Coronary artery (tissue), 2 donors: ENCODE data around the gene TOX2.

Source experiments
- DNase-seq: peaks from one replicate; pipeline ENCODE4 v3.0.0-alpha.2; 2017; ENCODE audit warnings: low spot score
- H3K27ac ChIP-seq, 2 donors: fragments of 200-600 bp; sonication (generic); one replicate each; pipeline ENCODE4 v1.5.1; 2016 to 2019
- H3K4me3 ChIP-seq: fragments of 200-600 bp; sonication (generic); 2 replicates; pipeline ENCODE4 v1.5.1; 2016; ENCODE audit warnings: mild to moderate bottlenecking, moderate library complexity
- CTCF ChIP-seq: fragments of 200-600 bp; sonication (generic); IDR thresholded peaks from one replicate; pipeline ENCODE4 v1.5.1; 2019; ENCODE audit warnings: antibody characterized with exemption

The TOX2 gene

GRCh38 chr20:43982886-43983285 is 68.2 kb downstream of the TOX2 start:
- H3K27ac ChIP-seq = no peak overlapping the region
- TF ChIP-seq CTCF = no peak
- H3K4me3 ChIP-seq = no peak overlapping the region
- DNase-seq = no peak

- no peak for TF ChIP-seq CTCF
- H3K4me3 ChIP-seq = no peak overlapping the region
- no peak for DNase-seq
- no peak overlapping the region for H3K27ac ChIP-seq
These were observed 68.7 kb downstream of the TOX2 start for GRCh38 chr20:43983359-43983758.

- Histone ChIP-seq H3K27ac (no peak overlapping the region), H3K4me3 (no peak overlapping the region)
- no peak for TF ChIP-seq CTCF
- no peak for DNase-seq
These were observed 69.3 kb downstream of the TOX2 start for GRCh38 chr20:43983904-43984361.

GRCh38 chr20:43984587-43984986 is 69.9 kb downstream of the TOX2 start:
- no peak overlapping the region for H3K27ac ChIP-seq
- TF ChIP-seq CTCF = no peak
- H3K4me3 ChIP-seq = no peak overlapping the region
- DNase-seq = no peak

- no peak overlapping the region for H3K4me3 ChIP-seq
- no peak for DNase-seq
- no peak overlapping the region for H3K27ac ChIP-seq
- TF ChIP-seq CTCF = no peak
These were observed 70.5 kb downstream of the TOX2 start for GRCh38 chr20:43985121-43985520.

- Histone ChIP-seq H3K4me3 (no peak overlapping the region), H3K27ac (no peak overlapping the region)
- no peak for DNase-seq
- TF ChIP-seq CTCF = no peak
These were observed 71.1 kb downstream of the TOX2 start for GRCh38 chr20:43985608-43986316.

GRCh38 chr20:43987018-43987417 is 72.4 kb downstream of the TOX2 start:
- H3K27ac ChIP-seq = no peak overlapping the region
- no peak for DNase-seq
- no peak overlapping the region for H3K4me3 ChIP-seq
- TF ChIP-seq CTCF = no peak
